Muscle of leg (tissue), 11 donors: ENCODE data around the gene PTGS1. TPM values are rescaled to one million over a fixed set of nuclear protein-coding genes. Genes with fewer than 3 reads are reported as not detected.

Experiments used
- DNase-seq: peaks from one replicate; pipeline ENCODE4 v3.0.0; 2013
- H3K27ac ChIP-seq: one replicate; pipeline ENCODE4 v1.5.1; 2013; ENCODE audit warnings: mild to moderate bottlenecking, low read length, control low read depth
- H3K27me3 ChIP-seq: one replicate; pipeline ENCODE4 v1.6.1; 2013; ENCODE audit warnings: low read length; ENCODE audit not compliant: control insufficient read depth, insufficient read depth
- H3K36me3 ChIP-seq: one replicate; pipeline ENCODE4 v1.6.1; 2013; ENCODE audit warnings: low read length; ENCODE audit not compliant: control insufficient read depth, insufficient read depth
- H3K4me1 ChIP-seq: one replicate; pipeline ENCODE4 v1.6.1; 2013; ENCODE audit warnings: low read length; ENCODE audit not compliant: control insufficient read depth, insufficient read depth
- H3K4me3 ChIP-seq: one replicate; pipeline ENCODE4 v1.5.1; 2013; ENCODE audit warnings: low read length, control low read depth
- H3K9me3 ChIP-seq: replicated peaks from 2 replicates; pipeline ENCODE4 v1.6.1; 2013; ENCODE audit warnings: low read depth, low read length; ENCODE audit not compliant: control insufficient read depth
- WGBS: methylation state at CpG from one replicate; pipeline ENCODE4 v1.1.5; 2013; ENCODE audit warnings: missing lambda C conversion rate; ENCODE audit not compliant: insufficient coverage; 5-methylcytosine and 5-hydroxymethylcytosine counted together
- polyA plus RNA-seq, 8 donors: library from polyadenylated mRNA; unstranded; fragments of 120-200 nt; gene quantifications; one replicate each; pipeline versions ENCODE4 v1.2.1 to v1.2.3, GENCODE V29; 2013; ENCODE audit warnings: inconsistent platforms in 1 of 8, low replicate concordance in 1 of 8; ENCODE audit not compliant: insufficient read length in 8 of 8, insufficient read depth in 1 of 8
- total RNA-seq: library from RNA; stranded (reverse); fragments of 120-200 nt; gene quantifications from one replicate; pipeline ENCODE4 v1.2.4, GENCODE V29; 2013

The PTGS1 gene
- total and polyA plus RNA-seq, 9 donors: 2.7 to 8.0 (median 3.5) TPM

GRCh38 chr9:122342323-122343050, 28.3 kb upstream of the PTGS1 start:
- WGBS: 57% methylated on average over 7 of the region's 15 CpGs
- Histone ChIP-seq H3K4me1 (peaks cover 21% of the 10 kb centered on the region), H3K27ac (no peak overlapping the region), H3K9me3 (no peaks in the 10 kb centered on the region), H3K36me3 (no peaks in the 10 kb centered on the region), H3K27me3 (peaks cover 6% of the 10 kb centered on the region), H3K4me3 (no peak overlapping the region)
- DNase-seq: no peak

GRCh38 chr9:122346478-122347347, 24.1 kb upstream of the PTGS1 start:
- Histone ChIP-seq H3K4me3 (peak overlapping the region; percentile 42), H3K4me1 (peaks cover 15% of the 10 kb centered on the region), H3K9me3 (no peaks in the 10 kb centered on the region), H3K27ac (peak overlapping the region; percentile 75), H3K36me3 (no peaks in the 10 kb centered on the region), H3K27me3 (peaks cover 16% of the 10 kb centered on the region)
- DNase-seq: peak; percentile 58
- 2% methylated on average over 90 of the region's 90 CpGs for WGBS

- Histone ChIP-seq H3K4me3 (peak overlapping the region; percentile 42), H3K36me3 (no peaks in the 10 kb centered on the region), H3K9me3 (no peaks in the 10 kb centered on the region), H3K27me3 (peaks cover 16% of the 10 kb centered on the region), H3K4me1 (peaks cover 15% of the 10 kb centered on the region), H3K27ac (peak overlapping the region; percentile 75)
- DNase-seq: peak; percentile 30
- WGBS: 47% methylated on average over 9 of the region's 16 CpGs
These were observed 23.2 kb upstream of the PTGS1 start for GRCh38 chr9:122347348-122348287.

GRCh38 chr9:122348288-122348777, 22.5 kb upstream of the PTGS1 start:
- no peaks in the 10 kb centered on the region for H3K36me3 ChIP-seq
- WGBS: 22% methylated on average over 10 of the region's 12 CpGs
- DNase-seq: no peak
- H3K27me3 ChIP-seq: peaks cover 16% of the 10 kb centered on the region
- no peak overlapping the region for H3K4me3 ChIP-seq
- H3K27ac ChIP-seq: peak overlapping the region; percentile 23
- H3K4me1 ChIP-seq: peaks cover 15% of the 10 kb centered on the region
- H3K9me3 ChIP-seq: no peaks in the 10 kb centered on the region

GRCh38 chr9:122348791-122349190, 22.0 kb upstream of the PTGS1 start:
- Histone ChIP-seq H3K27ac (no peak overlapping the region), H3K36me3 (no peaks in the 10 kb centered on the region), H3K9me3 (no peaks in the 10 kb centered on the region), H3K4me1 (peaks cover 15% of the 10 kb centered on the region), H3K27me3 (peaks cover 16% of the 10 kb centered on the region), H3K4me3 (no peak overlapping the region)
- WGBS: 100% methylated on average over 1 of the region's 2 CpGs
- DNase-seq: no peak

- 61% methylated on average over 2 of the region's 4 CpGs for WGBS
- Histone ChIP-seq H3K27ac (no peak overlapping the region), H3K9me3 (no peaks in the 10 kb centered on the region), H3K27me3 (peaks cover 16% of the 10 kb centered on the region), H3K4me3 (no peak overlapping the region), H3K4me1 (peaks cover 15% of the 10 kb centered on the region), H3K36me3 (no peaks in the 10 kb centered on the region)
- no peak for DNase-seq
These were observed 21.6 kb upstream of the PTGS1 start for GRCh38 chr9:122349201-122349600.

- DNase-seq: peak; percentile 82
- Histone ChIP-seq H3K4me3 (no peak overlapping the region), H3K9me3 (no peaks in the 10 kb centered on the region), H3K4me1 (peaks cover 15% of the 10 kb centered on the region), H3K27ac (no peak overlapping the region), H3K36me3 (no peaks in the 10 kb centered on the region), H3K27me3 (peaks cover 16% of the 10 kb centered on the region)
- WGBS: 40% methylated on average over 10 of the region's 11 CpGs
These were observed 20.1 kb upstream of the PTGS1 start for GRCh38 chr9:122350577-122351355.

- H3K27me3 ChIP-seq: peaks cover 1% of the 10 kb centered on the region
- H3K4me3 ChIP-seq: no peak overlapping the region
- H3K4me1 ChIP-seq: no peaks in the 10 kb centered on the region
- WGBS: 70% methylated on average over 4 of the region's 8 CpGs
- H3K27ac ChIP-seq: no peak overlapping the region
- H3K9me3 ChIP-seq: no peaks in the 10 kb centered on the region
- peak; percentile 62 for DNase-seq
- no peaks in the 10 kb centered on the region for H3K36me3 ChIP-seq
These were observed 16.2 kb upstream of the PTGS1 start for GRCh38 chr9:122354536-122355199.
